AG09319 (cell line): ENCODE results near the gene ATP13A2.

ENCODE experiments used
- DNase-seq: peaks from one replicate; pipeline ENCODE4 v3.0.0-alpha.2; 2010; ENCODE audit warnings: low read depth; ENCODE audit errors: extremely low read depth
- TF ChIP-seq, protein P1 (sequence below): IDR thresholded peaks from 2 replicates; pipeline ENCODE4 v1.5.1; 2011; ENCODE audit warnings: low read depth, mild to moderate bottlenecking, inconsistent platforms, low read length, moderate library complexity

Gene ATP13A2

GRCh38 chr1:17021896-17022295, 10.2 kb upstream of the ATP13A2 start:
- TF ChIP-seq, protein P1, sequence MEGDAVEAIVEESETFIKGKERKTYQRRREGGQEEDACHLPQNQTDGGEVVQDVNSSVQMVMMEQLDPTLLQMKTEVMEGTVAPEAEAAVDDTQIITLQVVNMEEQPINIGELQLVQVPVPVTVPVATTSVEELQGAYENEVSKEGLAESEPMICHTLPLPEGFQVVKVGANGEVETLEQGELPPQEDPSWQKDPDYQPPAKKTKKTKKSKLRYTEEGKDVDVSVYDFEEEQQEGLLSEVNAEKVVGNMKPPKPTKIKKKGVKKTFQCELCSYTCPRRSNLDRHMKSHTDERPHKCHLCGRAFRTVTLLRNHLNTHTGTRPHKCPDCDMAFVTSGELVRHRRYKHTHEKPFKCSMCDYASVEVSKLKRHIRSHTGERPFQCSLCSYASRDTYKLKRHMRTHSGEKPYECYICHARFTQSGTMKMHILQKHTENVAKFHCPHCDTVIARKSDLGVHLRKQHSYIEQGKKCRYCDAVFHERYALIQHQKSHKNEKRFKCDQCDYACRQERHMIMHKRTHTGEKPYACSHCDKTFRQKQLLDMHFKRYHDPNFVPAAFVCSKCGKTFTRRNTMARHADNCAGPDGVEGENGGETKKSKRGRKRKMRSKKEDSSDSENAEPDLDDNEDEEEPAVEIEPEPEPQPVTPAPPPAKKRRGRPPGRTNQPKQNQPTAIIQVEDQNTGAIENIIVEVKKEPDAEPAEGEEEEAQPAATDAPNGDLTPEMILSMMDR = no peak
- DNase-seq = no peak

DNA sequence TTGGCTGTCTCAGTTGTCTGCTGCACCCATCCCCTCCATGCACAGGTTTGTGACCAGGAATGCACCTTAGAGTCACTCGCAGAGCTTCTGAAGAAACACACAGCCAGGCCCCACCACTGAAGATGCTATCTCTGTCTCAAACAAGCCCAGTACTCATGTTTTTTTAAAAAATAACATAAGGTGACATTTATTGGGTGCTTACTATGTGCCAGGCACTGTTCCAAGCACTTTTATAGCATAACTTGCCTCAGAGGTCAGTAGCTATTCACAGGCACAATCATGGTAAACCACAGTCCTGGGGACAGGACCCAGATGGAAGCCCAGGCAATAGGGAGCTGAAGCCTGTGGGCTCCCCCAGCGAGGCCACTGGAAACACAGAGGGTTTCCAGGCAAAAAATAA, 8.8 kb upstream of the ATP13A2 start:
- TF ChIP-seq, protein P1 = no peak
- no peak for DNase-seq

DNA sequence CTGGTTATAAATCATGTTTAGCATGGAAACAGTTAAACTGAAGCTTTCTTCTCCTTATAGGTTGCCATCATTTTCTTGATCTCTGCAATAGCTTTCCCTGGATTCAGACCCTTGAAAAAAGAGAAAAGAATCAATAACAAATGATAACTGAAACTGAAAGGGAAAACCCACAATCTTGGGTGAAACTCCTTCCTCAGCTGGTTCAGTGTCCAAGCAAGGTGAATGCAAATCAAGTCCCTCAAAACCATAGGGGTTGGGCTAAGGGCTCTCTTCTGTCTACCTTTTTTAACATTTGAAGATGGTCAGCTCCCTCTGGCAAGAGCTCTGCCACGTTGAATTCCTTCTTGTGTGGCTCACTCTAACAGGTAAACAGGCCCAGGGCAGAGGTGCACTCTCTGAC, 7.1 kb upstream of the ATP13A2 start:
- DNase-seq = no peak
- TF ChIP-seq, protein P1 = no peak

GRCh38 chr1:17017435-17017834, 5.7 kb upstream of the ATP13A2 start:
- TF ChIP-seq, protein P1 = no peak
- no peak for DNase-seq

GRCh38 chr1:17016317-17016661, 4.6 kb upstream of the ATP13A2 start:
- DNase-seq = no peak
- TF ChIP-seq, protein P1 = no peak

DNA sequence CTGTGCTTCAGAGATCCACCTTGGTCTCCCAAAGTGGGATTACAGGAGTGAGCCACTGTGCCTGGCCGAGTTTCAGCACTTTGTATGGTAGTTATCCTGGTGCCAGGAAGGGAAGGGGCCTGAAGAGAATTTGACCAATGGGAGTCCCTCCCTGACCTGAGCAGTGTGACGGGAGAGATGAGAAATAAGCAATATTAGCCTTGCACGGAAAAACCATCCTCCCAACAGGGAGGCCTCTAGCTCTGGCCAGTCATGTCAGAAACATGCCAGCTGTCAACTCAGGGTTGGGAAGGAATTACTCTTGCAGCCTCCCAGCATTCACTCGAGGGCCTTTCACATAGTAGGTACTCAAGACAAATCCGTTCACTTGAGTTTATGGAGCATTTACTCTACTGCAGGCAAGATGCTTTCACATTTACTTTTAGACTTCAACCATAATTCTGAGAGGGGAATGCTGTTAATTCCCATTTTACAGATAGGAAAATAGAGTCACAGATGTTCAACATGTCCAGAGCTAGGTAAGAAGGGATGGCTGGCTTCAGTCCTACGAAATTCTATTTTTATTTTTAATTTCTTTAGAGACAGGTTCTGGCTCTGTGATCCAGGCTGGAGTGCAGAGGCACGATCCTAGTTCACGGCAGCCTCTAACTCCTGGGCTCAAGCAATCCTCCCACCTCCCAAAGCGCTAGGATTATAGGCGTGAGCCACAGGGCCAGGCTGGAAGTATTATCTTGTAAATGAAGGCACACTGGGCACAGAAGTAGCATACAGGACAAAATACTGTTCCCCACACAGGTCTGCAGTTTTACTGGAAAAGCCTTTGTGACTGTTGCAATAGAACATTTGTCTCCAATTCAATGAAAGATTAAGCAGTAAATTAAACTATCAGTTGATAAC, 3.2 kb upstream of the ATP13A2 start:
- TF ChIP-seq, protein P1 = no peak
- DNase-seq = no peak

DNA sequence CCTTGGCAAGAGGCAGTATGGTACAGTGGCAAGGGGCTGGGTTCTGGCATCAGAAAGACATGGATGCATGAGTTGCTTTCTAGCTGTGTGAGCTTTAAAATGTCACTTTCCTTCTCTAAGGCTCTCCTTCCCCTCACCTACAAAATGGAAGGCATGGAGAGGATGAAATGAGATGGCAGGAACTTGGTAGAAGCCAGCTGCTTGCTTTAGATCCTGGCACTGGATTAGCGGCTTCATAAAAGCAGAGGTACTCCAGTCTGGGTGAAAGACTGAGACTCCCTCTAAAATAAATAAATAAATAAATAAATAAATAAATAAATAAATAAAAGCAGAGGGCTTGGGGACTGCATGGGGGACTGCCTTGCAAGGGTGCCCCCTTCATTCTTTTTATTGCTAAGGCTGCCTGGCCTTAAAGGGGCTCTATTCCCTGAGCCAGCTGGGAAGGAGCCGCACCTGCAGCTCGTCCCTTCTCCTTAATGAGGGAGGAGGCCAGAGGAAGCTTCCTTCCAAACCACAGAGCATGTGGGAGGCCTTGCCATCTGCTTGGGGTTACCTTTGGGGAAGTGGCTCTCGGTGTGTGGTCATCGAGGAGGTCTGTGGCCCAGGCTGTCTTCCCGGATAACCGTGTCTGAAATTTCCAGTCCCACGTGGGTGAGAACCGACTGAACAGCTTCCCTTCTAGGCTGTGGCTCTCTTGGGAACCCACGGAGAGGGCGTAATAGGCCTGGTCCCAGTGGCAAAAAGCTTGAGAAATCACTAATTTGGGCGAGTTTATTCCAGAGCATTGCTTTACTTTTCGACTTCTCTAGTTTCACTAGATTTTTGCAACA, 2.0 kb upstream of the ATP13A2 start:
- TF ChIP-seq, protein P1 = no peak
- no peak for DNase-seq
